HepG2 (cell line): ENCODE data around the gene CFL1. TPM values are rescaled to one million over a fixed set of nuclear protein-coding genes. Genes with fewer than 3 reads are reported as not detected.

Experiments
- ARNTL ChIP-seq: sonication (generic); formaldehyde crosslinking; IDR thresholded peaks from 2 replicates; pipeline ENCODE4 v1.4.0; 2020; ENCODE audit warnings: mild to moderate bottlenecking, missing genetic modification reagents
- MEIS1 ChIP-seq: sonication (generic); formaldehyde crosslinking; IDR thresholded peaks from 2 replicates; pipeline ENCODE4 v1.9.0; 2021; ENCODE audit warnings: mild to moderate bottlenecking, missing genetic modification reagents, moderate library complexity, borderline replicate concordance
- MYC ChIP-seq: sonication (generic); formaldehyde crosslinking; IDR thresholded peaks from 2 replicates; pipeline ENCODE4 v1.9.0; 2021; ENCODE audit warnings: missing genetic modification reagents, borderline replicate concordance
- NONO ChIP-seq, 2 experiments: fragments of 450-650 bp in 1 of 2; sonication (generic) in 1 of 2; formaldehyde crosslinking in 1 of 2; IDR thresholded peaks in 1 of 2; conservative IDR thresholded peaks in 1 of 2; 2 replicates each; pipeline versions ENCODE4 v1.6.1 to v1.8.0; 2017 to 2022; ENCODE audit warnings: mild to moderate bottlenecking in 1 of 2, missing genetic modification reagents in 1 of 2, moderate library complexity in 1 of 2
- NR3C1 ChIP-seq: sonication (generic); formaldehyde crosslinking; IDR thresholded peaks from 2 replicates; pipeline ENCODE4 v1.4.0; 2020; ENCODE audit warnings: missing genetic modification reagents
- POLR2AphosphoS5 ChIP-seq: IDR thresholded peaks from 2 replicates; pipeline ENCODE4 v1.6.1; 2012; ENCODE audit warnings: low read depth, low read length
- SMAD3 ChIP-seq: sonication (generic); formaldehyde crosslinking; IDR thresholded peaks from 2 replicates; pipeline ENCODE4 v1.4.0; 2020; ENCODE audit warnings: missing genetic modification reagents
- ZNF646 ChIP-seq: sonication (generic); formaldehyde crosslinking; IDR thresholded peaks from 2 replicates; pipeline ENCODE4 v1.9.0; 2021; ENCODE audit warnings: mild to moderate bottlenecking, missing genetic modification reagents
- ZNF691 ChIP-seq: sonication (generic); formaldehyde crosslinking; IDR thresholded peaks from 2 replicates; pipeline ENCODE4 v1.4.0; 2020; ENCODE audit warnings: missing genetic modification reagents, low read depth, mild to moderate bottlenecking, borderline replicate concordance
- ZNF747 ChIP-seq: sonication (generic); formaldehyde crosslinking; IDR thresholded peaks from 2 replicates; pipeline ENCODE4 v1.8.1; 2023; ENCODE audit warnings: missing genetic modification reagents, mild to moderate bottlenecking, borderline replicate concordance
- ZNF777 ChIP-seq: sonication (generic); formaldehyde crosslinking; IDR thresholded peaks from 2 replicates; pipeline ENCODE4 v1.4.0; 2020; ENCODE audit warnings: missing genetic modification reagents
- ZNF816 ChIP-seq: sonication (generic); formaldehyde crosslinking; IDR thresholded peaks from 2 replicates; pipeline ENCODE4 v1.8.0; 2022; ENCODE audit warnings: missing genetic modification reagents, mild to moderate bottlenecking, borderline replicate concordance
- polyA plus RNA-seq, 8 experiments: library from polyadenylated mRNA; depleted of rRNA in 3 of 8; stranded (reverse) in 7 of 8; unstranded in 1 of 8; fragments of >200 nt; fragmentation: Illumina TruSeq in 4 of 8; extraction: Trizol in 4 of 8; gene quantifications; 2 replicates each; pipeline versions ENCODE4 v1.2.1 to v1.2.3, GENCODE V29; 2011 to 2016; ENCODE audit warnings: low read depth in 4 of 8, missing spikeins in 1 of 8, mixed read lengths in 1 of 8; ENCODE audit not compliant: insufficient read depth in 1 of 8
- total RNA-seq, 5 experiments: library from RNA; depleted of rRNA; stranded (reverse); fragments of >200 nt; fragmentation: Illumina TruSeq; extraction: Trizol; gene quantifications; 2 replicates each; pipeline ENCODE4 v1.2.3, GENCODE V29; 2016; ENCODE audit warnings: low read depth in 1 of 5
- TF ChIP-seq, protein P1 (sequence below): IDR thresholded peaks from 2 replicates; pipeline ENCODE4 v1.6.1; 2012; ENCODE audit warnings: low read depth, low read length, improper control_type of control experiment

CFL1 gene
- total and polyA plus RNA-seq, 2 of the 13 experiments (the other 11 are each of a cell fraction or from before 2014, with no cell fraction given): 379 to 383 TPM

DNA sequence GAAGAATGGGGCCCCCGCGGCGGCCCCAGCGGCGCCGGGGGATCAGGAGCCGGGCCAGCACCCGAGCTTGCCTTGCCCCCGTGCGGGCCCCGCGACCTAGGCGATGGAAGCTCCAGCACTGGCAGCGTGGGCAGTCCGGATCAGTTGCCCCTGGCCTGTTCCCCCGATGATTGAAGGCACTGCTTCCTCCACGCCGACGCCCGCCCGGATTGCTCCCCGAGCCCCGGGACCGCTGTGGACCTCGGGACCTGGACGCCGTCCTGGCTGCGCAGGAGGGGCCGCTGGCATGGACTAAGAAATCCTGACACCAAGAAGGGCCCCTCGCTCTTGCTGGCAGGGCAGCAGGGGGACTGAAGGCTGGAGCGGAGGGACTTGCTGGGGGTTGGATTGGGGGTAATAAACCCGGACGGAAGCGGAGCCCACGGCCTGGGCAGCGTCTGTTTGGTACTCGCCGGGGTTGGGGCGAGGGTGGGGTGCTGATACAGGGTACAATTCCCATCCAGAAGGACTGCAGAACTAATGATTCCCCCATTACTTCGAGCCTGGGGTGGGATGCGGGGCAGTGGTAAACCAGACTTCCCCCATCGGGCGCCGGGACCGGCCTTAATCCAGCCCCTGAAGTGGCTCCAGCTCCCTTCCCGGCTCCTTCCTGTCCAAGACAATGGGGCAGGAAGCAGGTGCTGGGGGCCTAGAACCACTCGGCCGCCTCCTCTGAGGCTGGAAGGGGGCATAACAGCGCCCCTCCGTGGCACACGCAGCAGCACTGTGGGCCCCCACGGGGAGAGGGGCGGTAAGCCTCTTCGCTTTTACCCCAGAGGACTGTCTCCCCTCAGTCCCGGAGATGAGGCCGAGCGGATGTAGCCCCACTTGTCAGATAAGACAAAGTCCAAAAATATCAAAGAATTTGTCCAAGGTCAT is 33.5 kb upstream of the CFL1 start (continued):
- TF ChIP-seq ZNF646 (CRISPR knock-in tag): no peak
- TF ChIP-seq MEIS1: peak; percentile 46; the same call in 1 of the 2 replicates
- TF ChIP-seq ZNF816 (CRISPR knock-in tag): 0 out of 2 replicates have a peak, but pooled peaks have one; percentile 39
- TF ChIP-seq NR3C1 (CRISPR knock-in tag): no peak
- 0 out of 2 replicates have a peak, but pooled peaks have one; percentile 42 for TF ChIP-seq ARNTL (CRISPR knock-in tag)
- peak; percentile 27; the same call in 1 of the 2 replicates for TF ChIP-seq SMAD3 (CRISPR knock-in tag)
- TF ChIP-seq ZNF777 (CRISPR knock-in tag): peak; percentile 64; the same call in 1 of the 2 replicates
- TF ChIP-seq, protein P1, sequence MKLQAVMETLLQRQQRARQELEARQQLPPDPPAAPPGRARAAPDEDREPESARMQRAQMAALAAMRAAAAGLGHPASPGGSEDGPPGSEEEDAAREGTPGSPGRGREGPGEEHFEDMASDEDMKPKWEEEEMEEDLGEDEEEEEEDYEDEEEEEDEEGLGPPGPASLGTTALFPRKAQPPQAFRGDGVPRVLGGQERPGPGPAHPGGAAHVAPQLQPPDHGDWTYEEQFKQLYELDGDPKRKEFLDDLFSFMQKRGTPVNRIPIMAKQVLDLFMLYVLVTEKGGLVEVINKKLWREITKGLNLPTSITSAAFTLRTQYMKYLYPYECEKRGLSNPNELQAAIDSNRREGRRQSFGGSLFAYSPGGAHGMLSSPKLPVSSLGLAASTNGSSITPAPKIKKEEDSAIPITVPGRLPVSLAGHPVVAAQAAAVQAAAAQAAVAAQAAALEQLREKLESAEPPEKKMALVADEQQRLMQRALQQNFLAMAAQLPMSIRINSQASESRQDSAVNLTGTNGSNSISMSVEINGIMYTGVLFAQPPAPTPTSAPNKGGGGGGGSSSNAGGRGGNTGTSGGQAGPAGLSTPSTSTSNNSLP: peak; percentile 22; the same call in 1 of the 2 replicates
- TF ChIP-seq NONO (IDR thresholded peaks at IDR 0.05): no peak
- TF ChIP-seq NONO (CRISPR knock-in tag; conservative IDR thresholded peaks at IDR 0.05): peak; percentile 79
- TF ChIP-seq MYC (CRISPR knock-in tag): peak; percentile 66; the same call in 1 of the 2 replicates
- TF ChIP-seq ZNF691: peak; percentile 85; the same call in 1 of the 2 replicates
- no peak for TF ChIP-seq ZNF747
- TF ChIP-seq POLR2AphosphoS5: no peak
